Type B pancreatic cell (in vitro differentiated cells): Measurements from ENCODE around the gene ANKS6. TPM values are rescaled to one million over a fixed set of nuclear protein-coding genes. Genes with fewer than 3 reads are reported as not detected.

Experiments
- DNase-seq: peaks from one replicate; pipeline ENCODE4 v3.0.0; 2021; ENCODE audit warnings: mixed read lengths; ENCODE audit not compliant: unreplicated experiment; ENCODE audit errors: extremely low spot score
- H3K27ac Mint-ChIP-seq: 2 replicates; pipeline ENCODE4 v1.8.0; 2021; ENCODE audit warnings: mild to moderate bottlenecking, mixed read lengths
- H3K27me3 Mint-ChIP-seq: 2 replicates; pipeline ENCODE4 v1.8.0; 2021; ENCODE audit warnings: mixed read lengths
- H3K36me3 Mint-ChIP-seq: 2 replicates; pipeline ENCODE4 v1.8.0; 2021; ENCODE audit warnings: mixed read lengths
- H3K4me1 Mint-ChIP-seq: one replicate; pipeline ENCODE4 v1.8.0; 2021; ENCODE audit warnings: mixed read lengths; ENCODE audit not compliant: unreplicated experiment
- H3K4me3 Mint-ChIP-seq: 2 replicates; pipeline ENCODE4 v1.8.0; 2021; ENCODE audit warnings: mild to moderate bottlenecking, mixed read lengths
- H3K9me3 Mint-ChIP-seq: 2 replicates; pipeline ENCODE4 v1.8.0; 2021; ENCODE audit warnings: mixed read lengths
- CTCF ChIP-seq: fragments of 200-600 bp; sonication (generic); conservative IDR thresholded peaks from 2 replicates; pipeline ENCODE4 v1.5.0; 2021; ENCODE audit warnings: antibody characterized with exemption, mild to moderate bottlenecking
- total RNA-seq: library from RNA; stranded (reverse); gene quantifications from 2 replicates; pipeline ENCODE4 v1.2.1, GENCODE V29; 2021; ENCODE audit warnings: low replicate concordance

The ANKS6 gene
- total RNA-seq, 1 donor from 2014 or later = 32.2 TPM

- peaks cover 65% of the 10 kb centered on the region for H3K27me3 Mint-ChIP-seq
- peaks cover 4% of the 10 kb centered on the region for H3K4me1 Mint-ChIP-seq
- no peaks in the 10 kb centered on the region for H3K36me3 Mint-ChIP-seq
- H3K9me3 Mint-ChIP-seq = no peaks in the 10 kb centered on the region
- H3K27ac Mint-ChIP-seq = no peak overlapping the region
- DNase-seq = no peak
- H3K4me3 Mint-ChIP-seq = no peak overlapping the region
- TF ChIP-seq CTCF = no peak
These were observed 94.8 kb downstream of the ANKS6 start for GRCh38 chr9:98701576-98701975.

GRCh38 chr9:98700801-98701200, 95.6 kb downstream of the ANKS6 start:
- H3K27me3 Mint-ChIP-seq = peaks cover 60% of the 10 kb centered on the region
- H3K4me1 Mint-ChIP-seq = no peaks in the 10 kb centered on the region
- no peak overlapping the region for H3K4me3 Mint-ChIP-seq
- no peaks in the 10 kb centered on the region for H3K9me3 Mint-ChIP-seq
- no peak for DNase-seq
- TF ChIP-seq CTCF = no peak
- H3K36me3 Mint-ChIP-seq = no peaks in the 10 kb centered on the region
- H3K27ac Mint-ChIP-seq = no peak overlapping the region

- no peak for DNase-seq
- Mint-ChIP-seq H3K4me3 (no peak overlapping the region), H3K27me3 (peaks cover 42% of the 10 kb centered on the region), H3K4me1 (no peaks in the 10 kb centered on the region), H3K27ac (no peak overlapping the region), H3K9me3 (no peaks in the 10 kb centered on the region), H3K36me3 (no peaks in the 10 kb centered on the region)
- TF ChIP-seq CTCF = no peak
These were observed 97.5 kb downstream of the ANKS6 start for GRCh38 chr9:98698856-98699255.

GRCh38 chr9:98694943-98695342, 101.4 kb downstream of the ANKS6 start:
- H3K4me3 Mint-ChIP-seq = no peak overlapping the region
- no peaks in the 10 kb centered on the region for H3K36me3 Mint-ChIP-seq
- peaks cover 5% of the 10 kb centered on the region for H3K4me1 Mint-ChIP-seq
- no peak for DNase-seq
- no peak for TF ChIP-seq CTCF
- peaks cover 19% of the 10 kb centered on the region for H3K27me3 Mint-ChIP-seq
- no peaks in the 10 kb centered on the region for H3K9me3 Mint-ChIP-seq
- H3K27ac Mint-ChIP-seq = no peak overlapping the region

- Mint-ChIP-seq H3K9me3 (no peaks in the 10 kb centered on the region), H3K36me3 (no peaks in the 10 kb centered on the region), H3K4me1 (peaks cover 5% of the 10 kb centered on the region), H3K27ac (no peak overlapping the region), H3K27me3 (peaks cover 3% of the 10 kb centered on the region), H3K4me3 (no peak overlapping the region)
- no peak for TF ChIP-seq CTCF
- no peak for DNase-seq
These were observed 104.0 kb downstream of the ANKS6 start for GRCh38 chr9:98692392-98692791.

- peaks cover 3% of the 10 kb centered on the region for H3K27me3 Mint-ChIP-seq
- H3K27ac Mint-ChIP-seq = no peak overlapping the region
- no peak for DNase-seq
- H3K9me3 Mint-ChIP-seq = no peaks in the 10 kb centered on the region
- no peak overlapping the region for H3K4me3 Mint-ChIP-seq
- TF ChIP-seq CTCF = no peak
- H3K4me1 Mint-ChIP-seq = peaks cover 10% of the 10 kb centered on the region
- H3K36me3 Mint-ChIP-seq = no peaks in the 10 kb centered on the region
These were observed 104.5 kb downstream of the ANKS6 start for GRCh38 chr9:98691890-98692289.
